ENCODE measurements around the gene CD2BP2. TPM values are rescaled to one million over a fixed set of nuclear protein-coding genes. Genes with fewer than 3 reads are reported as not detected.
A peak's percentile ranks its signal among the peaks of the same experiment; 100 is the strongest.

CD2BP2 gene
- total and polyA plus RNA-seq, 2 of the 13 experiments (the other 11 are each of a cell fraction or from before 2014, with no cell fraction given): 24.9 to 54.6 TPM

GRCh38 chr16:30353438-30354129, 1.5 kb downstream of the CD2BP2 start (continued):
- TF ChIP-seq, protein P1, sequence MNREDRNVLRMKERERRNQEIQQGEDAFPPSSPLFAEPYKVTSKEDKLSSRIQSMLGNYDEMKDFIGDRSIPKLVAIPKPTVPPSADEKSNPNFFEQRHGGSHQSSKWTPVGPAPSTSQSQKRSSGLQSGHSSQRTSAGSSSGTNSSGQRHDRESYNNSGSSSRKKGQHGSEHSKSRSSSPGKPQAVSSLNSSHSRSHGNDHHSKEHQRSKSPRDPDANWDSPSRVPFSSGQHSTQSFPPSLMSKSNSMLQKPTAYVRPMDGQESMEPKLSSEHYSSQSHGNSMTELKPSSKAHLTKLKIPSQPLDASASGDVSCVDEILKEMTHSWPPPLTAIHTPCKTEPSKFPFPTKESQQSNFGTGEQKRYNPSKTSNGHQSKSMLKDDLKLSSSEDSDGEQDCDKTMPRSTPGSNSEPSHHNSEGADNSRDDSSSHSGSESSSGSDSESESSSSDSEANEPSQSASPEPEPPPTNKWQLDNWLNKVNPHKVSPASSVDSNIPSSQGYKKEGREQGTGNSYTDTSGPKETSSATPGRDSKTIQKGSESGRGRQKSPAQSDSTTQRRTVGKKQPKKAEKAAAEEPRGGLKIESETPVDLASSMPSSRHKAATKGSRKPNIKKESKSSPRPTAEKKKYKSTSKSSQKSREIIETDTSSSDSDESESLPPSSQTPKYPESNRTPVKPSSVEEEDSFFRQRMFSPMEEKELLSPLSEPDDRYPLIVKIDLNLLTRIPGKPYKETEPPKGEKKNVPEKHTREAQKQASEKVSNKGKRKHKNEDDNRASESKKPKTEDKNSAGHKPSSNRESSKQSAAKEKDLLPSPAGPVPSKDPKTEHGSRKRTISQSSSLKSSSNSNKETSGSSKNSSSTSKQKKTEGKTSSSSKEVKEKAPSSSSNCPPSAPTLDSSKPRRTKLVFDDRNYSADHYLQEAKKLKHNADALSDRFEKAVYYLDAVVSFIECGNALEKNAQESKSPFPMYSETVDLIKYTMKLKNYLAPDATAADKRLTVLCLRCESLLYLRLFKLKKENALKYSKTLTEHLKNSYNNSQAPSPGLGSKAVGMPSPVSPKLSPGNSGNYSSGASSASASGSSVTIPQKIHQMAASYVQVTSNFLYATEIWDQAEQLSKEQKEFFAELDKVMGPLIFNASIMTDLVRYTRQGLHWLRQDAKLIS (CRISPR knock-in tag; IDR thresholded peaks at IDR 0.05): no peak
- no peak for TF ChIP-seq TCF12 (IDR thresholded peaks at IDR 0.05)
- TF ChIP-seq TCF12 (CRISPR knock-in tag; IDR thresholded peaks at IDR 0.05): no peak
- TF ChIP-seq RBM39 (IDR thresholded peaks at IDR 0.05; ENCODE audit: low read depth, low read length, poor library complexity, severe bottlenecking): peak; percentile 53
- no peak for TF ChIP-seq LCORL (IDR thresholded peaks at IDR 0.05)
- TF ChIP-seq LCORL (CRISPR knock-in tag; IDR thresholded peaks at IDR 0.05): no peak
- TF ChIP-seq GABPB1 (CRISPR knock-in tag; IDR thresholded peaks at IDR 0.05): peak; percentile 9; the same call in 1 of the 2 replicates
- 0 out of 2 replicates have a peak, but pooled peaks have one; percentile 16 for TF ChIP-seq POLR2AphosphoS5 (IDR thresholded peaks at IDR 0.05; ENCODE audit: low read depth, low read length)
- TF ChIP-seq, protein P2, sequence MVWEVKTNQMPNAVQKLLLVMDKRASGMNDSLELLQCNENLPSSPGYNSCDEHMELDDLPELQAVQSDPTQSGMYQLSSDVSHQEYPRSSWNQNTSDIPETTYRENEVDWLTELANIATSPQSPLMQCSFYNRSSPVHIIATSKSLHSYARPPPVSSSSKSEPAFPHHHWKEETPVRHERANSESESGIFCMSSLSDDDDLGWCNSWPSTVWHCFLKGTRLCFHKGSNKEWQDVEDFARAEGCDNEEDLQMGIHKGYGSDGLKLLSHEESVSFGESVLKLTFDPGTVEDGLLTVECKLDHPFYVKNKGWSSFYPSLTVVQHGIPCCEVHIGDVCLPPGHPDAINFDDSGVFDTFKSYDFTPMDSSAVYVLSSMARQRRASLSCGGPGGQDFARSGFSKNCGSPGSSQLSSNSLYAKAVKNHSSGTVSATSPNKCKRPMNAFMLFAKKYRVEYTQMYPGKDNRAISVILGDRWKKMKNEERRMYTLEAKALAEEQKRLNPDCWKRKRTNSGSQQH (CRISPR knock-in tag; IDR thresholded peaks at IDR 0.05; ENCODE audit: low read depth): no peak
- 0 out of 2 replicates have a peak, but pooled peaks have one; percentile 18 for TF ChIP-seq ZNF317 (CRISPR knock-in tag; IDR thresholded peaks at IDR 0.05)
- no peak for TF ChIP-seq SP1 (IDR thresholded peaks at IDR 0.05)
- no peak for TF ChIP-seq SP1 (CRISPR knock-in tag; IDR thresholded peaks at IDR 0.05)
- TF ChIP-seq HMGXB4 (CRISPR knock-in tag; IDR thresholded peaks at IDR 0.05; ENCODE audit: borderline replicate concordance in 1 of 2, low read depth in 1 of 2): no peak
- TF ChIP-seq CHD2 (IDR thresholded peaks at IDR 0.05; ENCODE audit: low read depth, low read length): no peak
- no peak for TF ChIP-seq MATR3 (CRISPR knock-in tag; IDR thresholded peaks at IDR 0.05)
- no peak for TF ChIP-seq NFE2 (CRISPR knock-in tag; IDR thresholded peaks at IDR 0.05)
- TF ChIP-seq BORCS8-MEF2B (CRISPR knock-in tag; IDR thresholded peaks at IDR 0.05): peak; percentile 52; the same call in 1 of the 2 replicates
- TF ChIP-seq SATB2 (CRISPR knock-in tag; IDR thresholded peaks at IDR 0.05): no peak
- peak; percentile 29 for TF ChIP-seq U2AF1 (optimal IDR thresholded peaks at IDR 0.05; ENCODE audit: low read depth, low read length)
- no peak for TF ChIP-seq SPEN (CRISPR knock-in tag; IDR thresholded peaks at IDR 0.05; ENCODE audit: low read depth)
- no peak for TF ChIP-seq ZNF644 (CRISPR knock-in tag; IDR thresholded peaks at IDR 0.05; ENCODE audit: low read depth)
- TF ChIP-seq ZBTB25 (CRISPR knock-in tag; IDR thresholded peaks at IDR 0.05): no peak
- no peak for TF ChIP-seq ZNF761 (CRISPR knock-in tag; conservative IDR thresholded peaks at IDR 0.05)
- TF ChIP-seq ZNF576 (CRISPR knock-in tag; IDR thresholded peaks at IDR 0.05): 0 out of 2 replicates have a peak, but pooled peaks have one; percentile 56
